SH-SY5Y (cell line): ENCODE data around the gene CCNB1.

Experiments
- GATA2 ChIP-seq: IDR thresholded peaks from 2 replicates; pipeline ENCODE4 v1.6.1; 2011; ENCODE audit warnings: mild to moderate bottlenecking, low read depth, low read length
- GATA3 ChIP-seq: IDR thresholded peaks from 2 replicates; pipeline ENCODE4 v1.6.1; 2011; ENCODE audit warnings: low read depth, mild to moderate bottlenecking, low read length, moderate library complexity

GRCh38 chr5:69224520-69224919 is 57.6 kb downstream of the CCNB1 start:
- TF ChIP-seq GATA2 (no peak), GATA3 (no peak)
